K562 (cell line): ENCODE measurements around the gene HNRNPU. TPM values are rescaled to one million over a fixed set of nuclear protein-coding genes. Genes with fewer than 3 reads are reported as not detected.

Source experiments
- ATAC-seq: fragments of 200-7000 bp; cut with Tn5 transposase; 3 replicates; pipeline ENCODE4 v1.9.1; 2020; ENCODE audit warnings: moderate library complexity
- BruUV-seq: library from RNA; stranded (reverse); fragments of 400-500 nt; replicated peaks from 2 replicates; lab custom pipeline; 2021; lab: Mats Ljungman, UMichigan
- CTCF ChIA-PET: fragments of 300-600 bp; formaldehyde crosslinking; extraction: SDS; loops from one replicate; lab custom pipeline; 2021; ENCODE audit warnings: low intra/inter-chr PET ratio; lab: Yijun Ruan, JAX
- POLR2A ChIA-PET: fragments of 300-600, 350-650 bp; sonication (Branson Sonifier 250); formaldehyde crosslinking; extraction: SDS; loops from one replicate; lab custom pipeline; 2021; ENCODE audit warnings: antibody characterized with exemption, inconsistent platforms; lab: Yijun Ruan, JAX
- DNase-seq, 4 experiments: peaks; one replicate each; pipeline versions ENCODE4 v3.0.0 to v3.0.0-alpha.2; 2011 to 2018; ENCODE audit warnings: low spot score in 3 of 4, mixed read lengths in 3 of 4; ENCODE audit errors: extremely low read depth in 1 of 4
- FAIRE-seq: peaks from 2 replicates; lab custom pipeline; 2011; peaks lifted over from hg19 to GRCh38; lab: Jason Lieb, UNC
- H2AFZ ChIP-seq: 2 replicates; pipeline ENCODE4 v1.6.0; 2011; ENCODE audit warnings: low read depth, low read length, control low read depth, inconsistent platforms
- H3K27ac ChIP-seq: fragments of 200-600 bp; 3 replicates; pipeline ENCODE4 v1.8.0; 2011; ENCODE audit warnings: low read depth, mild to moderate bottlenecking, control low read depth, inconsistent platforms, low read length, moderate library complexity, mixed read lengths; ENCODE audit errors: extremely low read depth
- H3K27me3 ChIP-seq, 2 experiments: fragments of 300-600 bp in 1 of 2; 2 replicates in 1 of 2; 3 replicates in 1 of 2; pipeline versions ENCODE4 v1.6.0 to v1.8.0; 2011; ENCODE audit warnings: inconsistent platforms in 2 of 2, low read length in 2 of 2, mild to moderate bottlenecking in 1 of 2, mixed read lengths in 1 of 2, moderate library complexity in 1 of 2; ENCODE audit not compliant: control insufficient read depth in 2 of 2, insufficient read depth in 2 of 2
- H3K36me3 ChIP-seq: fragments of 300-600 bp; 3 replicates; pipeline ENCODE4 v1.8.0; 2011; ENCODE audit warnings: mild to moderate bottlenecking, low read length, inconsistent platforms; ENCODE audit not compliant: control insufficient read depth, insufficient read depth
- H3K4me1 ChIP-seq, 2 experiments: fragments of 200-600 bp in 1 of 2; replicated peaks in 1 of 2; 2 replicates in 1 of 2; 3 replicates in 1 of 2; pipeline versions ENCODE4 v1.5.1 to v1.8.0; 2011; ENCODE audit warnings: inconsistent platforms in 2 of 2, low read length in 2 of 2, mild to moderate bottlenecking in 1 of 2, mixed read lengths in 1 of 2, moderate library complexity in 1 of 2; ENCODE audit not compliant: control insufficient read depth in 2 of 2, insufficient read depth in 2 of 2
- H3K4me2 ChIP-seq: 2 replicates; pipeline ENCODE4 v1.6.1; 2011; ENCODE audit warnings: low read length, control low read depth, inconsistent platforms, mixed read lengths; ENCODE audit not compliant: insufficient read depth
- H3K4me3 ChIP-seq: fragments of 200-600 bp; sonication (generic), shearing (Covaris generic); 2 replicates; pipeline ENCODE4 v1.5.1; 2016; ENCODE audit warnings: control low read depth, inconsistent platforms
- H3K79me2 ChIP-seq: fragments of 200-600 bp; 3 replicates; pipeline ENCODE4 v1.8.0; 2011; ENCODE audit warnings: low read length, inconsistent platforms; ENCODE audit not compliant: control insufficient read depth, insufficient read depth
- H3K9ac ChIP-seq, 2 experiments: 2 replicates each; pipeline versions ENCODE4 v1.6.0 to v1.6.1; 2011; ENCODE audit warnings: low read depth in 2 of 2, low read length in 2 of 2, control low read depth in 1 of 2, inconsistent platforms in 1 of 2, mild to moderate bottlenecking in 1 of 2, mixed read lengths in 1 of 2; ENCODE audit not compliant: insufficient read depth in 1 of 2
- H3K9me1 ChIP-seq: one replicate; pipeline ENCODE4 v1.6.0; 2011; ENCODE audit warnings: inconsistent platforms, mild to moderate bottlenecking, low read length, moderate library complexity; ENCODE audit not compliant: control insufficient read depth, insufficient read depth
- H3K9me3 ChIP-seq: replicated peaks from 2 replicates; pipeline ENCODE4 v1.5.1; 2011; ENCODE audit warnings: low read depth, low read length, inconsistent platforms; ENCODE audit not compliant: control insufficient read depth, insufficient read depth
- H4K20me1 ChIP-seq: replicated peaks from 2 replicates; pipeline ENCODE4 v1.6.1; 2011; ENCODE audit warnings: low read length, inconsistent platforms, mixed read lengths; ENCODE audit not compliant: control insufficient read depth, insufficient read depth
- ARHGAP35 ChIP-seq: fragments of 450-650 bp; IDR thresholded peaks from 2 replicates; pipeline ENCODE4 v1.6.1; 2018; ENCODE audit not compliant: partially characterized antibody
- CBX5 ChIP-seq: IDR thresholded peaks from 2 replicates; pipeline ENCODE4 v1.6.1; 2014; ENCODE audit warnings: low read depth, borderline replicate concordance
- ERF ChIP-seq: fragments of 450-650 bp; formaldehyde crosslinking; IDR thresholded peaks from 2 replicates; pipeline ENCODE4 v1.4.0; 2020; ENCODE audit warnings: mild to moderate bottlenecking, mixed read lengths
- HNRNPLL ChIP-seq: fragments of 200-400 bp; formaldehyde crosslinking; IDR thresholded peaks from 2 replicates; pipeline ENCODE4 v1.6.1; 2017; ENCODE audit warnings: low read length, low read depth, mild to moderate bottlenecking; ENCODE audit not compliant: poor library complexity, severe bottlenecking
- HSF4 ChIP-seq: fragments of 250-450 bp; sonication (Bioruptor Pico); IDR thresholded peaks from 2 replicates; pipeline ENCODE4 v2.1.2; 2022; ENCODE audit warnings: mild to moderate bottlenecking, moderate library complexity, borderline replicate concordance
- KDM4B ChIP-seq, 2 experiments: fragments of 450-650 bp in 1 of 2; sonication (generic) in 1 of 2; IDR thresholded peaks; 2 replicates each; pipeline ENCODE4 v1.6.1; 2016 to 2017; ENCODE audit warnings: borderline replicate concordance in 2 of 2, antibody characterized with exemption in 1 of 2, low read depth in 1 of 2, mild to moderate bottlenecking in 1 of 2
- MNT ChIP-seq, 2 experiments: fragments of 450-650 bp; conservative IDR thresholded peaks; 2 replicates each; pipeline ENCODE4 v1.6.1; 2017; ENCODE audit warnings: mild to moderate bottlenecking in 2 of 2, moderate library complexity in 2 of 2
- NONO ChIP-seq, 2 experiments: fragments of 200-400 bp in 1 of 2; fragments of 450-650 bp in 1 of 2; formaldehyde crosslinking in 1 of 2; IDR thresholded peaks; 2 replicates each; pipeline ENCODE4 v1.6.1; 2017; ENCODE audit warnings: low read depth in 2 of 2, mild to moderate bottlenecking in 2 of 2, moderate library complexity in 2 of 2, low read length in 1 of 2
- PTTG1 ChIP-seq: fragments of 450-650 bp; IDR thresholded peaks from 2 replicates; pipeline ENCODE4 v1.6.1; 2016; ENCODE audit warnings: low read depth, mild to moderate bottlenecking, missing genetic modification characterization, missing compliant biosample characterization
- XRCC3 ChIP-seq: fragments of 450-650 bp; IDR thresholded peaks from 2 replicates; pipeline ENCODE4 v1.6.1; 2017; ENCODE audit warnings: mild to moderate bottlenecking, moderate library complexity
- ZHX1 ChIP-seq: fragments of 150-350 bp; conservative IDR thresholded peaks from 2 replicates; pipeline ENCODE4 v1.6.1; 2014; ENCODE audit warnings: low read length
- WGBS: fragments of 100-300 bp; shearing (Covaris generic); methylation state at CpG from one replicate; pipeline ENCODE4 v1.1.6; 2016; ENCODE audit warnings: low coverage, mixed read lengths; ENCODE audit not compliant: insufficient coverage; ENCODE audit errors: missing lambda C conversion rate; 5-methylcytosine and 5-hydroxymethylcytosine counted together
- in situ Hi-C: fragments of 300-500 bp; cut with MboI; formaldehyde crosslinking; loops from 4 replicates; pipeline ENCODE4 v1.15.0; 2018; ENCODE audit warnings: inconsistent platforms, mixed read lengths
- intact Hi-C: fragments of 100-400 bp; cut with micrococcal nuclease; formaldehyde crosslinking; loops from 2 replicates; pipeline ENCODE4 v1.14.2; 2022
- polyA plus RNA-seq, 8 experiments: library from polyadenylated mRNA; depleted of rRNA in 4 of 8; stranded (reverse) in 5 of 8; unstranded in 3 of 8; fragments of >200 nt; fragmentation: Nextera tagmentation in 2 of 8; fragmentation: Illumina TruSeq in 1 of 8; extraction: Ambion mirVana in 2 of 8; extraction: Trizol in 1 of 8; gene quantifications; 2 replicates each; pipeline versions ENCODE4 v1.2.1 to v1.2.3, GENCODE V29; 2011 to 2014; ENCODE audit warnings: inconsistent platforms in 1 of 8, missing spikeins in 1 of 8
- total RNA-seq, 7 experiments: library from RNA; depleted of rRNA in 6 of 7; stranded (reverse); fragments of >200 nt in 6 of 7; fragmentation: Illumina TruSeq in 2 of 7; extraction: Trizol in 2 of 7; gene quantifications; 2 replicates each; pipeline versions ENCODE4 v1.2.1 to v1.2.3, GENCODE V29; 2011 to 2021; ENCODE audit warnings: low replicate concordance in 1 of 7
- TF ChIP-seq, protein P1 (sequence below): fragments of 250-450 bp; sonication (Bioruptor Pico); IDR thresholded peaks from 2 replicates; pipeline ENCODE4 v1.4.0; 2020; ENCODE audit warnings: mild to moderate bottlenecking, moderate library complexity

The HNRNPU gene
- total and polyA plus RNA-seq, 9 of the 15 experiments (the other 6 are each of a cell fraction or from before 2014, with no cell fraction given): 159 to 777 (median 577) TPM

DNA sequence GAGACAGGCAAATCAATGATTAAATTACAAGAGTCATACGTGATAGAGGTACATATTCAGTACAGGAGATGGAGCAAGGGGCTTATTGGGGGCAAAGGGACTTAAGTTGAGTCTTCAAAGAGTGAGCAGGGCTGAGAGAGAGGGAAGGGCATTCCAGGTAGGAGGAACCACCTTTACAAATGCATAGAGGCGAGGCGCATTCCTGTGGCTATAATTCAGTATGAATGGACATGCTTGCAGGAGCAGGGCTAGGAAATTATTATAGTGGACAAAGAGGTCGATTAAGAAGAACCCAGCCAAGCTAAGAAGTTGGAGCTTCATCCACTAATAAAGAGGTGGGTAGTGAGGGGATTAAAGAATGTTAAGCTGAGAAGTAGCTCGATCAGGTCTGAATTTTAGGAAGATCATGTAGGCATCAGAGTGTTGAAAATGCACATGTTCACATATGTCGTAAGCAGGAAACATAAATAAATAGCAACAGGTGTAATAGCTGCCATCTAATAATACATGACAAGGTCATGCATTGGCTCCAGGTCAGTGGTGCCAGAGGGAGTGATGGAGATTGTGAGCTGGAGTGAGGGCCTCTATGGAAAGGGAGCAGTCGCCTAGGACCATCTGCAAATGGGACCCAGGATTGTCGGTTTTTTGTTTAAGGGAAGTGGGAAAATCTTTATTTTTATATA lies 12.0 kb upstream of the HNRNPU start:
- Histone ChIP-seq H3K27ac (no peak overlapping the region), H3K79me2 (no peaks in the 10 kb centered on the region), H3K4me2 (no peak overlapping the region), H3K4me3 (no peak overlapping the region), H3K36me3 (no peaks in the 10 kb centered on the region), H3K4me1 (no peaks in the 10 kb centered on the region; a peak in 2 of 5 replicates), H2AFZ (no peak overlapping the region), H3K27me3 (no peaks in the 10 kb centered on the region), H4K20me1 (no peaks in the 10 kb centered on the region), H3K9me1 (no peaks in the 10 kb centered on the region), H3K9ac (no peak overlapping the region), H3K9me3 (no peaks in the 10 kb centered on the region)
- FAIRE-seq (no peak), DNase-seq (no peak), ATAC-seq (no peak)
- intact Hi-C loops (no loop called here), in situ Hi-C loops (no loop called here)
- CTCF ChIA-PET: no interaction called here
- POLR2A ChIA-PET: interaction anchor here (0.7 kb wide), 1 partner anchor 13 kb away, joined by 3 read pairs; no protein-coding TSS in a partner anchor
- 55% methylated on average over 8 of the region's 8 CpGs for WGBS
- no TSS peak for BruUV-seq
- TF ChIP-seq HSF4 (CRISPR knock-in tag): no peak
- TF ChIP-seq ZHX1: no peak
- TF ChIP-seq, protein P1, sequence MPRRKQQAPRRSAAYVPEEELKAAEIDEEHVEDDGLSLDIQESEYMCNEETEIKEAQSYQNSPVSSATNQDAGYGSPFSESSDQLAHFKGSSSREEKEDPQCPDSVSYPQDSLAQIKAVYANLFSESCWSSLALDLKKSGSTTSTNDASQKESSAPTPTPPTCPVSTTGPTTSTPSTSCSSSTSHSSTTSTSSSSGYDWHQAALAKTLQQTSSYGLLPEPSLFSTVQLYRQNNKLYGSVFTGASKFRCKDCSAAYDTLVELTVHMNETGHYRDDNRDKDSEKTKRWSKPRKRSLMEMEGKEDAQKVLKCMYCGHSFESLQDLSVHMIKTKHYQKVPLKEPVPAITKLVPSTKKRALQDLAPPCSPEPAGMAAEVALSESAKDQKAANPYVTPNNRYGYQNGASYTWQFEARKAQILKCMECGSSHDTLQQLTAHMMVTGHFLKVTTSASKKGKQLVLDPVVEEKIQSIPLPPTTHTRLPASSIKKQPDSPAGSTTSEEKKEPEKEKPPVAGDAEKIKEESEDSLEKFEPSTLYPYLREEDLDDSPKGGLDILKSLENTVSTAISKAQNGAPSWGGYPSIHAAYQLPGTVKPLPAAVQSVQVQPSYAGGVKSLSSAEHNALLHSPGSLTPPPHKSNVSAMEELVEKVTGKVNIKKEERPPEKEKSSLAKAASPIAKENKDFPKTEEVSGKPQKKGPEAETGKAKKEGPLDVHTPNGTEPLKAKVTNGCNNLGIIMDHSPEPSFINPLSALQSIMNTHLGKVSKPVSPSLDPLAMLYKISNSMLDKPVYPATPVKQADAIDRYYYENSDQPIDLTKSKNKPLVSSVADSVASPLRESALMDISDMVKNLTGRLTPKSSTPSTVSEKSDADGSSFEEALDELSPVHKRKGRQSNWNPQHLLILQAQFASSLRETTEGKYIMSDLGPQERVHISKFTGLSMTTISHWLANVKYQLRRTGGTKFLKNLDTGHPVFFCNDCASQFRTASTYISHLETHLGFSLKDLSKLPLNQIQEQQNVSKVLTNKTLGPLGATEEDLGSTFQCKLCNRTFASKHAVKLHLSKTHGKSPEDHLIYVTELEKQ (CRISPR knock-in tag): no peak
- TF ChIP-seq KDM4B (IDR thresholded peaks at IDR 0.05; ENCODE audit: borderline replicate concordance in 2 of 2, low read depth in 1 of 2): no peak
- TF ChIP-seq CBX5: no peak
- TF ChIP-seq PTTG1 (tag): no peak
- no peak for TF ChIP-seq MNT (conservative IDR thresholded peaks at IDR 0.05)
- TF ChIP-seq XRCC3: no peak
- no peak for TF ChIP-seq HNRNPLL
- TF ChIP-seq ERF: no peak
- no peak for TF ChIP-seq ARHGAP35
- TF ChIP-seq NONO (IDR thresholded peaks at IDR 0.05; ENCODE audit: low read depth in 2 of 2, low read length in 1 of 2): no peak
